Measurements from ENCODE around the gene PPP2R3C. TPM values are rescaled to one million over a fixed set of nuclear protein-coding genes. Genes with fewer than 3 reads are reported as not detected.
"Not testable (repeated sequence)": the region's sequence is repeated elsewhere in the genome, so short reads cannot be mapped to it uniquely, and the experiment has no call there.

Gene PPP2R3C
- 47.1 TPM for polyA plus RNA-seq

GRCh38 chr14:35121887-35122695, at the start of gene PPP2R3C, which contains the start of gene PRORP:
Gene PPP2R3C (minus strand): TSS chr14:35121990. CDS start chr14:35121959, 31 bp downstream.
Gene PRORP (plus strand): TSS chr14:35122552. CDS start chr14:35123246, 694 bp downstream.
- peak within 1 kb of the TSS; percentile 91 to 100 (median 98) for H3K4me3 Mint-ChIP-seq
- peaks cover 4% of the 10 kb centered on the region for H3K36me3 Mint-ChIP-seq
- peak within 1 kb of the TSS; percentile 96 to 100 (median 100) for H3K27ac Mint-ChIP-seq
- H3K4me1 Mint-ChIP-seq: peaks cover 24 to 42% (median 25%) of the 10 kb centered on the region in 3 donors
- no peaks in the 10 kb centered on the region for H3K9me3 Mint-ChIP-seq
- no peaks in the 10 kb centered on the region for H3K27me3 Mint-ChIP-seq

- H3K4me1 Mint-ChIP-seq: peaks cover 0 to 5% (median 0%) of the 10 kb centered on the region in 3 donors
- no peaks in the 10 kb centered on the region for H3K27me3 Mint-ChIP-seq
- H3K9me3 Mint-ChIP-seq: peaks cover 4 to 7% (median 4%) of the 10 kb centered on the region in 3 donors
- H3K4me3 Mint-ChIP-seq: no peak overlapping the region
- H3K36me3 Mint-ChIP-seq: peaks cover 11% of the 10 kb centered on the region
- H3K27ac Mint-ChIP-seq: no peak overlapping the region
Measured at GRCh38 chr14:35167496-35167895, 45.7 kb upstream of the PPP2R3C start.

GRCh38 chr14:35164849-35165248, 43.1 kb upstream of the PPP2R3C start:
- peaks cover 4 to 10% (median 9%) of the 10 kb centered on the region in 3 donors for H3K4me1 Mint-ChIP-seq
- H3K36me3 Mint-ChIP-seq: peaks cover 5% of the 10 kb centered on the region
- no peak overlapping the region for H3K27ac Mint-ChIP-seq
- H3K27me3 Mint-ChIP-seq: no peaks in the 10 kb centered on the region
- peaks cover 2 to 5% (median 4%) of the 10 kb centered on the region in 3 donors for H3K9me3 Mint-ChIP-seq
- no peak overlapping the region for H3K4me3 Mint-ChIP-seq

GRCh38 chr14:35163384-35163783, 41.6 kb upstream of the PPP2R3C start:
- Mint-ChIP-seq H3K27me3 (no peaks in the 10 kb centered on the region), H3K36me3 (peaks cover 3% of the 10 kb centered on the region), H3K27ac (no peak overlapping the region), H3K9me3 (peaks cover 0 to 4% (median 0%) of the 10 kb centered on the region in 3 donors), H3K4me3 (no peak overlapping the region), H3K4me1 (peaks cover 4 to 16% (median 11%) of the 10 kb centered on the region in 3 donors)

GRCh38 chr14:35161231-35161630, 39.4 kb upstream of the PPP2R3C start:
- Mint-ChIP-seq H3K36me3 (peaks cover 9% of the 10 kb centered on the region), H3K27me3 (no peaks in the 10 kb centered on the region), H3K4me3 (no peak overlapping the region), H3K27ac (no peak overlapping the region), H3K9me3 (no peaks in the 10 kb centered on the region), H3K4me1 (peaks cover 9 to 29% (median 20%) of the 10 kb centered on the region in 3 donors)

- no peak overlapping the region for H3K4me3 Mint-ChIP-seq
- no peaks in the 10 kb centered on the region for H3K27me3 Mint-ChIP-seq
- H3K27ac Mint-ChIP-seq: no peak overlapping the region
- peaks cover 15 to 38% (median 27%) of the 10 kb centered on the region in 3 donors for H3K4me1 Mint-ChIP-seq
- no peaks in the 10 kb centered on the region for H3K9me3 Mint-ChIP-seq
- peaks cover 9% of the 10 kb centered on the region for H3K36me3 Mint-ChIP-seq
Measured at GRCh38 chr14:35159742-35160409, 38.1 kb upstream of the PPP2R3C start.

- Mint-ChIP-seq H3K4me1 (peaks cover 15 to 38% (median 30%) of the 10 kb centered on the region in 3 donors), H3K27me3 (no peaks in the 10 kb centered on the region), H3K36me3 (peaks cover 9% of the 10 kb centered on the region), H3K9me3 (no peaks in the 10 kb centered on the region), H3K4me3 (no peak overlapping the region), H3K27ac (no peak overlapping the region)
Measured at GRCh38 chr14:35158951-35159653, 37.3 kb upstream of the PPP2R3C start.

GRCh38 chr14:35158491-35158890, 36.7 kb upstream of the PPP2R3C start:
- H3K36me3 Mint-ChIP-seq: peaks cover 9% of the 10 kb centered on the region

GRCh38 chr14:35155962-35156361, 34.2 kb upstream of the PPP2R3C start:
- peaks cover 11% of the 10 kb centered on the region for H3K36me3 Mint-ChIP-seq
- H3K4me1 Mint-ChIP-seq: peaks cover 15 to 39% (median 25%) of the 10 kb centered on the region in 3 donors
- peak overlapping the region in 2 of 3 donors; percentile 67 to 71 for H3K27ac Mint-ChIP-seq
- H3K9me3 Mint-ChIP-seq: no peaks in the 10 kb centered on the region
- H3K27me3 Mint-ChIP-seq: no peaks in the 10 kb centered on the region
- peak overlapping the region in 1 of 4 donors; percentile 20 for H3K4me3 Mint-ChIP-seq

More at GRCh38 chr14:35158491-35158890, 36.7 kb upstream of the PPP2R3C start:
- Mint-ChIP-seq H3K4me3 (no peak overlapping the region), H3K4me1 (peaks cover 15 to 40% (median 31%) of the 10 kb centered on the region in 3 donors), H3K9me3 (no peaks in the 10 kb centered on the region), H3K27me3 (no peaks in the 10 kb centered on the region), H3K27ac (no peak overlapping the region)

GRCh38 chr14:35154016-35154415, 32.2 kb upstream of the PPP2R3C start:
- Mint-ChIP-seq H3K36me3 (peaks cover 13% of the 10 kb centered on the region), H3K9me3 (no peaks in the 10 kb centered on the region), H3K27me3 (no peaks in the 10 kb centered on the region), H3K4me1 (peaks cover 13 to 26% (median 20%) of the 10 kb centered on the region in 3 donors), H3K4me3 (no peak overlapping the region), H3K27ac (no peak overlapping the region)

- not testable (repeated sequence) for H3K36me3 Mint-ChIP-seq, H3K27ac Mint-ChIP-seq, H3K4me3 Mint-ChIP-seq, H3K27me3 Mint-ChIP-seq, H3K9me3 Mint-ChIP-seq
- H3K4me1 Mint-ChIP-seq: peaks cover 11 to 22% (median 13%) of the 10 kb centered on the region in 3 donors
Measured at GRCh38 chr14:35152531-35152930, 30.7 kb upstream of the PPP2R3C start.

- Mint-ChIP-seq H3K27me3 (no peaks in the 10 kb centered on the region), H3K4me1 (peaks cover 0 to 6% (median 3%) of the 10 kb centered on the region in 3 donors), H3K9me3 (no peaks in the 10 kb centered on the region), H3K36me3 (peaks cover 9% of the 10 kb centered on the region), H3K27ac (no peak overlapping the region), H3K4me3 (no peak overlapping the region)
Measured at GRCh38 chr14:35149239-35149638, 27.4 kb upstream of the PPP2R3C start.

GRCh38 chr14:35147711-35148110, 25.9 kb upstream of the PPP2R3C start:
- H3K27me3 Mint-ChIP-seq: no peaks in the 10 kb centered on the region
- H3K9me3 Mint-ChIP-seq: no peaks in the 10 kb centered on the region
- no peak overlapping the region for H3K4me3 Mint-ChIP-seq
- H3K36me3 Mint-ChIP-seq: peaks cover 9% of the 10 kb centered on the region
- H3K27ac Mint-ChIP-seq: no peak overlapping the region
- H3K4me1 Mint-ChIP-seq: peaks cover 0 to 3% (median 0%) of the 10 kb centered on the region in 3 donors

GRCh38 chr14:35147186-35147585, 25.4 kb upstream of the PPP2R3C start:
- H3K27ac Mint-ChIP-seq: no peak overlapping the region
- peaks cover 9% of the 10 kb centered on the region for H3K36me3 Mint-ChIP-seq
- H3K27me3 Mint-ChIP-seq: no peaks in the 10 kb centered on the region
- no peaks in the 10 kb centered on the region for H3K9me3 Mint-ChIP-seq
- H3K4me3 Mint-ChIP-seq: no peak overlapping the region
- peaks cover 0 to 3% (median 0%) of the 10 kb centered on the region in 3 donors for H3K4me1 Mint-ChIP-seq

All from IgD-negative memory B cell (primary cell).